Activated CD4-positive, alpha-beta T cell treated with anti-CD3 and anti-CD28 coated beads for 48 hours (primary cell): ENCODE data around the gene ARPP19.
"Not testable (repeated sequence)": the region's sequence is repeated elsewhere in the genome, so short reads cannot be mapped to it uniquely, and the experiment has no call there.

Experiments
- DNase-seq: peaks from one replicate; pipeline ENCODE4 v3.0.0-alpha.2; 2020

Gene ARPP19

GRCh38 chr15:52568601-52569585 lies at the start of gene ARPP19:
Gene ARPP19, minus strand, starts transcription at chr15:52569030. Its CDS starts 138 bp downstream, at chr15:52568892.
- peak; percentile 89 for DNase-seq

GRCh38 chr15:52617026-52617425 lies 48.2 kb upstream of the ARPP19 start:
- DNase-seq = no peak

GRCh38 chr15:52615302-52615701 lies 46.5 kb upstream of the ARPP19 start:
- no peak for DNase-seq

GRCh38 chr15:52609593-52609992 lies 40.8 kb upstream of the ARPP19 start:
- no peak for DNase-seq

- DNase-seq = no peak
Measured at GRCh38 chr15:52584414-52584813, 15.6 kb upstream of the ARPP19 start.

- DNase-seq = no peak
Measured at GRCh38 chr15:52579852-52580251, 11.0 kb upstream of the ARPP19 start.

- no peak for DNase-seq
Measured at GRCh38 chr15:52576692-52577091, 7.9 kb upstream of the ARPP19 start.

GRCh38 chr15:52575573-52575972 lies 6.7 kb upstream of the ARPP19 start:
- DNase-seq = not testable (repeated sequence)

- DNase-seq = no peak
Measured at GRCh38 chr15:52575072-52575471, 6.2 kb upstream of the ARPP19 start.

GRCh38 chr15:52574623-52575022 lies 5.8 kb upstream of the ARPP19 start:
- DNase-seq = not testable (repeated sequence)

- DNase-seq = peak; percentile 71
Measured at GRCh38 chr15:52567871-52568600, 794 bp downstream of the ARPP19 start.

GRCh38 chr15:52566889-52567288 lies 1.9 kb downstream of the ARPP19 start:
- DNase-seq = no peak

GRCh38 chr15:52565417-52566358 lies 3.1 kb downstream of the ARPP19 start:
- DNase-seq = not testable (repeated sequence)

GRCh38 chr15:52563501-52564060 lies 5.2 kb downstream of the ARPP19 start:
- DNase-seq = no peak

- DNase-seq = peak; percentile 80
Measured at GRCh38 chr15:52559575-52559974, 9.3 kb downstream of the ARPP19 start.

GRCh38 chr15:52559022-52559421 lies 9.8 kb downstream of the ARPP19 start:
- peak; percentile 14 for DNase-seq

- DNase-seq = peak; percentile 75
Measured at GRCh38 chr15:52558196-52558595, 10.6 kb downstream of the ARPP19 start.

- no peak for DNase-seq
Measured at GRCh38 chr15:52557274-52557641, 11.6 kb downstream of the ARPP19 start.

- no peak for DNase-seq
Measured at GRCh38 chr15:52556524-52557273, 12.1 kb downstream of the ARPP19 start.

- no peak for DNase-seq
Measured at GRCh38 chr15:52552303-52552702, 16.5 kb downstream of the ARPP19 start.

GRCh38 chr15:52551762-52552161 lies 17.1 kb downstream of the ARPP19 start:
- DNase-seq = no peak

- DNase-seq = not testable (repeated sequence)
Measured at GRCh38 chr15:52551186-52551585, 17.6 kb downstream of the ARPP19 start.
